Mesothelial cell of epicardium (in vitro differentiated cells): ENCODE data around the gene KCTD5. TPM values are rescaled to one million over a fixed set of nuclear protein-coding genes. Genes with fewer than 3 reads are reported as not detected.

Experiments used
- DNase-seq, 2 experiments: peaks; one replicate each; pipeline ENCODE4 v3.0.0; 2021; ENCODE audit warnings: low spot score in 2 of 2; ENCODE audit not compliant: unreplicated experiment in 2 of 2
- H3K27ac Mint-ChIP-seq: 2 replicates; pipeline ENCODE4 v1.8.0; 2021; ENCODE audit warnings: mixed read lengths
- H3K27me3 Mint-ChIP-seq: 2 replicates; pipeline ENCODE4 v1.8.0; 2021; ENCODE audit warnings: low read depth, mixed read lengths
- H3K36me3 Mint-ChIP-seq: 2 replicates; pipeline ENCODE4 v1.8.0; 2021; ENCODE audit warnings: mixed read lengths
- H3K4me1 Mint-ChIP-seq: 2 replicates; pipeline ENCODE4 v1.8.0; 2021; ENCODE audit warnings: mixed read lengths
- H3K4me3 Mint-ChIP-seq: 2 replicates; pipeline ENCODE4 v1.8.0; 2021; ENCODE audit warnings: mild to moderate bottlenecking, moderate library complexity, mixed read lengths
- H3K9me3 Mint-ChIP-seq: 2 replicates; pipeline ENCODE4 v1.8.0; 2021; ENCODE audit warnings: mixed read lengths
- total RNA-seq: library from RNA; stranded (reverse); gene quantifications from 3 replicates; pipeline ENCODE4 v1.2.1, GENCODE V29; 2021
- TF ChIP-seq, protein P1 (sequence below): fragments of 200-600 bp; sonication (generic); IDR thresholded peaks from one replicate; pipeline ENCODE4 v1.5.0; 2021; ENCODE audit warnings: antibody characterized with exemption; ENCODE audit not compliant: unreplicated experiment

Gene KCTD5
- total RNA-seq, 1 donor from 2014 or later = 23.5 TPM

DNA sequence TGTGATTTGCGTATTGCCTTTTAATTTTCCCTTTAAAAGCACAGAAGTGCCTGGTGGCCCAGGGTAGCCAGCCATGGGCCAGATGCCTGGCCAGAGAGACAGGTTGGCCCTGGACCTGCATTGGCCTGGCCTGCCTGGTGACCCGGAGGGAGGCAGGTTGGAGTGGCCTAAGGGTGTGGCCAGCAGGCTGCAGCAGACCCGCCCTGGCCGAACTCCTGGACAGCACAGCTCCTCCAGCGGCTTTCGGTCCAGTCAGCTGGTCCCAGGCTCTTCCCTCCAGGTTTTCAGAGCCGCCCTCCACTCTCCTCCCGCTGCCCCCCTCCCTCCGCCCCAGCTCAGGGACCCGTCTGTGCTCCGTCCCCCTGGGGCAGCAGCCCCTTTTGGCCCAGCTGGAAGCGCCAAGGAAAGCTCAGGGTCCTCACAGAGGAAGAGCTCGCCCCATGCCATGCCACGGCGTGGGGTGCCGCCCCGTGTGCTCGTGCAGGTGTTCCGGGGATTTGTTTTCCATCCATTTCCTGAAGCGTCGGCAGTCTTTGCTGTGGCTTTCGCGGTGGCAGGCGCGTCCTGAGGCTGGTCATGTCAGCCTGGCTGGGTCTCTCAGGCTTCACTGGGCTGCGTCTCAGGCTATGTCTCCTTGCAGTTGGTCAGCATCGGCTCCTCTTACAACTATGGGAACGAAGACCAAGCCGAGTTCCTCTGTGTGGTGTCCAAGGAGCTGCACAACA, 19.6 kb downstream of the KCTD5 start:
- H3K36me3 Mint-ChIP-seq = no peaks in the 10 kb centered on the region
- H3K9me3 Mint-ChIP-seq = no peaks in the 10 kb centered on the region
- H3K4me1 Mint-ChIP-seq = no peaks in the 10 kb centered on the region
- no peak for DNase-seq
- H3K27ac Mint-ChIP-seq = no peak overlapping the region
- TF ChIP-seq, protein P1, sequence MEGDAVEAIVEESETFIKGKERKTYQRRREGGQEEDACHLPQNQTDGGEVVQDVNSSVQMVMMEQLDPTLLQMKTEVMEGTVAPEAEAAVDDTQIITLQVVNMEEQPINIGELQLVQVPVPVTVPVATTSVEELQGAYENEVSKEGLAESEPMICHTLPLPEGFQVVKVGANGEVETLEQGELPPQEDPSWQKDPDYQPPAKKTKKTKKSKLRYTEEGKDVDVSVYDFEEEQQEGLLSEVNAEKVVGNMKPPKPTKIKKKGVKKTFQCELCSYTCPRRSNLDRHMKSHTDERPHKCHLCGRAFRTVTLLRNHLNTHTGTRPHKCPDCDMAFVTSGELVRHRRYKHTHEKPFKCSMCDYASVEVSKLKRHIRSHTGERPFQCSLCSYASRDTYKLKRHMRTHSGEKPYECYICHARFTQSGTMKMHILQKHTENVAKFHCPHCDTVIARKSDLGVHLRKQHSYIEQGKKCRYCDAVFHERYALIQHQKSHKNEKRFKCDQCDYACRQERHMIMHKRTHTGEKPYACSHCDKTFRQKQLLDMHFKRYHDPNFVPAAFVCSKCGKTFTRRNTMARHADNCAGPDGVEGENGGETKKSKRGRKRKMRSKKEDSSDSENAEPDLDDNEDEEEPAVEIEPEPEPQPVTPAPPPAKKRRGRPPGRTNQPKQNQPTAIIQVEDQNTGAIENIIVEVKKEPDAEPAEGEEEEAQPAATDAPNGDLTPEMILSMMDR = no peak
- H3K4me3 Mint-ChIP-seq = no peak overlapping the region
- no peaks in the 10 kb centered on the region for H3K27me3 Mint-ChIP-seq

DNA sequence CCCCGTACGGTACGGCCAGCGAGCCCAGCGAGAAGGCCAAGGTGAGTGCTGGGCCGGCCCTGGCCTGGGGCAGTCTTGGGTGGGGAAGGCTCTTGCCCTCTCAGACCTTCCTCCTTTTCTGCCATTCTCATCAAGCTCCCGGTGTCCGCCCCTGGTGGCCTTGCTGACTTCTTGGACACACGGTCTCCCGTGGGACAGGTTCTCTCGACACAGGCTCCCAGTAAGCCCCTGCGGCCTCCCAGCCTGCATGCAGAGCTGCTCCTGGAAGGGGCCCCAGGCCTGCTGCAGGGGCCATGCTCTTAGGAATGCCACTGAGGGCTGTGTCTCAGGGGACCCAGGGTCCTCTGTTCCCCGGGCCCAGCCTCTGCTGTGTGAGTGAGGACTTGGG, 20.1 kb downstream of the KCTD5 start:
- DNase-seq = no peak
- TF ChIP-seq, protein P1 = no peak
- Mint-ChIP-seq H3K27ac (no peak overlapping the region), H3K9me3 (no peaks in the 10 kb centered on the region), H3K27me3 (no peaks in the 10 kb centered on the region), H3K4me1 (no peaks in the 10 kb centered on the region), H3K4me3 (no peak overlapping the region), H3K36me3 (no peaks in the 10 kb centered on the region)

DNA sequence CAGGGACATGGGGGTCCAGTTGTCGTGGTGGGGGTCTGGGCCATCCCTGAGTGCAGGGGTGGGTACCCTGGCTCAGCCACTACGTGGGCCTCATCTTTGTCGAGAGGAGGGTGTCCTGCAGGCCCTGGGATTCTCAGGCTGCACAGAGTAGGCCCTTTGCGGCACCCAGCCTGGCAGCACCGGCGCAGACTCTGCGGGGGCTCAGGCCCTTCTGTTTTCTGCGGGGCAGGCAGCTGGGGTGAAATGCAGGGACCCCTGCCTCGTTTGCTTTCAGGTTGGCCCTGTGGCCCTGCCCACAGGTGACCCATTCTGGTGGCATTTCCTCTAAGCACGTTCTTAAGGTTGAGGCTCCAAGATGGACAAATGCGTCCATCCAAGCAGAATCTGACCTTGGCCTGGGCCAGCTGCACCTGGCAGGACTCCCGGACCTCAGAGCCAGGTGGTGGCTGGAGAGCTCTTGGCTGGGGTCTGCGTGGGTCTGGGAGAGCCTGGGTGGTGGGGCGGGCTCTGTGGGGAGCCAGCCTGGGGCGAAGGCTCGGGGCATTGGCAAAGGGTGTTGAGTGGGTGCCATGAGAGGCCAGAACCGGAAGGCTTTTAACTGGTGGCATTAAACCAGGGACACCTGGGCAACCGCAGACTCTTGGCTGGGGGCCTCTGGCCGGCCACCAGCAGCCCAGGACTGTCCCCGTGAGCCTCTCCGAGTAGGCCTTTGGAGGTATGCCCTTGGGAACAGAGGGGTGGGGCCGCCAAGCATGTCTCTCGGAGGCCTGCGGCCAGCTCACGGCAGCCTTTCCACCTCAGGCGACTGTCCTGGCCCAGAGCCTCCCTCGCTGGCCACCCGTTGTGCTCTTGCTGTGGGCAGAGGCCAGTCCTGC, 20.8 kb downstream of the KCTD5 start:
- no peak overlapping the region for H3K27ac Mint-ChIP-seq
- TF ChIP-seq, protein P1 = no peak
- no peaks in the 10 kb centered on the region for H3K27me3 Mint-ChIP-seq
- no peaks in the 10 kb centered on the region for H3K4me1 Mint-ChIP-seq
- DNase-seq = no peak
- no peaks in the 10 kb centered on the region for H3K9me3 Mint-ChIP-seq
- peaks cover under 1% of the 10 kb centered on the region for H3K36me3 Mint-ChIP-seq
- no peak overlapping the region for H3K4me3 Mint-ChIP-seq

DNA sequence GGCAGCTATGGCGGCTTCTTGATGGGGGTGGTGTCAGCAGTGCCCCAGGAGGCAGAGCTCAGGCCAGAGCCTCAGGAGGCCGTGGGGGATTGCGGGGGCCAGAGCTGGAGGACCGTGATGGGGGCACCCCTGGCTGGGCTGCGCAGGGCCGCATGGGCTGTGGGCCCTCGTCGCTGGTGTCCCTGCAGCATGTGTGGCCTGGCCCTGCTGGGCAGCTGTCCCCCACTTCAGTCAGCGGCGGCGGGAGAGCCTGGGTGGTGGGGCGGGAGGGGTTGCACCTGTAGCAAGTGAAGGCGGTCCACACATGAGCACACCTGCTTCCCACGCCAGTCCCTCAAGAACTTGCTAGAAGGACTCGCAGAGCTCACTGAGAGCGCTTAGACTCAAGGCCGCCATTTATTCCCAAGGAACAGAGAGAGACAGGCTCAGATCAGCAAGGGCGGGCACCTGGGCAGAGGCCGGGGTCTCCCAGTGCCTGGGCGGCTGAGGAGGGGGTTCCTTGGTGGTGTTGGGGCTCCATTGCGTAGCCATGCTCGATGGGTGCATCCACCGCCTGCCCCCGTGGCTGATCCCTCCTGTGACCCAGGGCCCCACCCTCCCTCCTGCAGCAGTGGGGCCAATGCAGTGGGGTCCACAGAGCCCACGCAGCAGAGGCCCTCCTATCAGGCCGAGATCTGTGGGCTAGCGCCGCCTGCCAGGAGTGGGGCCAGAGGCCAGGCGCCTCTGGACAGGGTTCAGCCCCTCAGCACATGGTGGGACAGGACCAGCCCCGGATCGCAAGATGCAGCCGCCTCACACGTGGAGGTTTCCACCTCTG, 22.1 kb downstream of the KCTD5 start:
- no peak overlapping the region for H3K27ac Mint-ChIP-seq
- TF ChIP-seq, protein P1 = no peak
- peaks cover 4% of the 10 kb centered on the region for H3K36me3 Mint-ChIP-seq
- no peaks in the 10 kb centered on the region for H3K4me1 Mint-ChIP-seq
- DNase-seq = no peak
- no peaks in the 10 kb centered on the region for H3K9me3 Mint-ChIP-seq
- H3K27me3 Mint-ChIP-seq = no peaks in the 10 kb centered on the region
- no peak overlapping the region for H3K4me3 Mint-ChIP-seq

DNA sequence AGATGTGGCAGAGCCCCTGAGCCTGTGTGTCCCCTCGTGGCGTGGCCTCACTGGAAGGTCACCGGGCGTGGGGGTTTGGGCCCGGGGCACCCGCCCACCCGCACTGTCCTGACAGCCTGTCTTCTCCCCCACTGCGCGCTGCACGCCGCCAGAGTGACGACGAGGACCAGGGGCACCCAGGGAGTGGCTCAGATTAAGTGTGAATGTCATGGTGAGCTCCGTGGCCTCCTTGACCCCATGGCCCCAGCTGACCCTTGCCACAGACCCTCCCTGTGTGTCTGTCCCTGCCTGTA, 22.6 kb downstream of the KCTD5 start:
- no peaks in the 10 kb centered on the region for H3K27me3 Mint-ChIP-seq
- no peaks in the 10 kb centered on the region for H3K4me1 Mint-ChIP-seq
- no peak overlapping the region for H3K27ac Mint-ChIP-seq
- DNase-seq = no peak
- no peak overlapping the region for H3K4me3 Mint-ChIP-seq
- TF ChIP-seq, protein P1 = no peak
- peaks cover 4% of the 10 kb centered on the region for H3K36me3 Mint-ChIP-seq
- H3K9me3 Mint-ChIP-seq = no peaks in the 10 kb centered on the region
